Measurements from ENCODE around the gene CLRN2.

The CLRN2 gene, protein sequence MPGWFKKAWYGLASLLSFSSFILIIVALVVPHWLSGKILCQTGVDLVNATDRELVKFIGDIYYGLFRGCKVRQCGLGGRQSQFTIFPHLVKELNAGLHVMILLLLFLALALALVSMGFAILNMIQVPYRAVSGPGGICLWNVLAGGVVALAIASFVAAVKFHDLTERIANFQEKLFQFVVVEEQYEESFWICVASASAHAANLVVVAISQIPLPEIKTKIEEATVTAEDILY
- total RNA-seq: 0 reads per million in 3 experiments

DNA sequence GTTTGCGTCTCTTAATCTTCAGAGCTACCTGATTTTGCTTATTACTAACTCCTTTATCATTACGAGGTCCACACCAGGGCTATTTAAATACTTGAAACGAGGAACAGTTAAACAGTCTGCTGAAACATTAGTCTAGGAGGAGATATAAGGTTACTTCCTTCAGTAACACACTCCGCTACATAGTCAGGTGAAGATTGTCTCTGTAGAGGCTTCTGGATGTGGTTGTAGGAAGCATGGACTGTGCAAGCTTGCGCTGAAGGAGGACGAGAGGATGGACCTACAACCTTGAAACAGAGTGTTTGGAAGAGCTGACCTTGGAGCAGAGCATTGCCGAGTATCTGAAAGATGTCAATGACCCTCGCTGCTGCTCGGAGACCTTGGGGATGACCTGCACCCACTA is at the start of gene CLRN2:
CLRN2 (plus strand) TSS at position 301 of the 400 bp plus-strand sequence. CDS start 102 bp downstream, outside the sequence.
- no peak for DNase-seq

DNA sequence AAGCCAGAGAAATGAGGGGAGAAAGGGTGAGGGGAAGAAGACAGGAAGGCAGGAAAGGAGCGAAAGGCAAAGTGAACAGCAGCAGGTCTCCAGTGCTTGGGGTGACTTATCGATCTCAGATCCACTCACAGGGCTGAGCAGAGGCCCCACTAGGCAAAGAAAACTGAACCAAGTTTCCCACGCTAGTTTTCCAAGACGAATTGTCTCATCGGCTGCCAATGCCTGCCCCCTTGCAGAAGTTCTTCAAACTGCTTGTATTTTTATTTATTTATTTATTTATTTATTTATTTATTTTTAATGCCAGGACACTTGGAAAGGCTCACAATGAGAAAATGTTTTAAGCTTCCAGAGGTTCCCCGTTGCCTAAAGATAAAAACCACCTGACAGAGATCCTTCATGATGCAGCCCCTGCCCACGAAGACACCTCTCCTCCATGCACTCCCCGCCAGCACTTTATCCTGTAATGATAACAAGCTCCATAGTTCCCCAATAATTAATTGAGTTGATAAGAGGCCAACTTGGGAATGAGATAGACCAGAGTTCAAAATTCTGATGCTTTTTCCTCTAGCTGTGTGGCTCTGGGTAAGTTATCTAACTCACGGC is 46.2 kb upstream of the CLRN2 start:
- no peak for DNase-seq

DNA sequence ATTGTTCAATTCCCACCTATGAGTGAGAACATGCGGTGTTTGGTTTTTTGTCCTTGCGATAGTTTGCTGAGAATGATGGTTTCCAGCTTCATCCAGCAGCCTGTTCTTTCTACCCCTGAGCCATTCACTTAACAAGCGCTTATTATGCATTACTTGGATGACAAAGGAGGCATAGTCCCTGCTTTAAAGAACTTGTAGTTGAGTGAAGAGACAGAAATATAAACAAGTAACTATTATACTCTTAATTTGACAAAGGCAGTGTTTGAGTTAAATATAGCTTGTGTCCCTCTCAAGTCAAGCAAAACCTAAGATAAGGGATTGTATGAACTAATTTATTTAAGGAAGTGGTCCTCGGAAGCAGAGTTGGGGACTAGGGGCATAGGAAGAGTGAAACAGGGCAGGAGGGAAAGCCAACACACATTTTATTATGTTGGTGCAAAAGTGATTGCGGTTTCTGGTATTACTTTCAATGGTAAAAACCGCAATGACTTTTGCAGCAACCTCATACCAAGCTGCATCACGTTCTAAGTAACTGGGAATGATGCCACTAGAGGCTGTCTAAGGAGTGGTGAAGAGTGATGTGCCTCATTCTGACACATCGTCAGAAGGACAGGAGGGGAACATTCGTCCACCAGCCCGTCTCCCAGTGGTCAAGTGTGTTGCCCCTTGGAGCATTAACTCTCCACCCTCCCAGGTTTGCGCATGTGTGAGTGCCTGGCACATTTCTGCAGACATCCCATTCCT is 44.9 kb upstream of the CLRN2 start:
- no peak for DNase-seq

DNA sequence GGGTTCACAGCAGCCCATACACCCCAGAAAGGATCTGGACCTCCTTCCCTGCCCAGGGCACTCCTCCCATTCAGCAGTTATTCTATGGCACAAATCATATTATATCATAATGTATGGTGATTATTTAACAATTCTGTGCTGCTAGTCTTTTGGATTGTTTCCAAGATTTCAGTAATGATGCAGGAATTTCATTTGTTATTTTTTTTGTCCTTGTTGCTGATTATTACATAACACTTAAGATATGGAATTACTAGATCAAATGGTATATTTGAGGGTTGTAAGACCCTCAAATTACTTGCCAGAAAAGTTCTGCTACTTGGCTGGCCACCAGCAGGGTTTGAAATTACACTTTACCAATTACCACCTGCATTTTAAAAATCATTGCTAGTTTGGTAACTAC is 39.5 kb upstream of the CLRN2 start:
- no peak for DNase-seq

DNA sequence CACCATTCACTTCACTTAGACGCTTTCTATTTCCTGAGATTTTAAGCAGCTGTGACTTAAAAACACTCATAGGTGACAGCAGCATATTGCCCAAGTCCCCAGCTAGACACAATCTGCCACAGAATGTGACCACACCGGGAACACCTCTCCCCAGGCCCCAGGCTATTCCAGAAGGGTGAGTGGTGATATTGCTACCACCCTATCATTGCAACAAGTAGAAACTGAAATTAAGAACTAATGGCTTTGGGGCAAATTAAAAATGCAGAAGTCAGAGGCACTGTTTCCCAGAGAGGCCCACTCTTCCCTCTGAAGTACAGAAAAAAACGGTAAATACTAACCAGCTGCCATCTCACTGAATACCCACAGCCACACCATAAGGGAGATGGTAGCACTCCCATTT is 38.1 kb upstream of the CLRN2 start:
- DNase-seq: no peak

DNA sequence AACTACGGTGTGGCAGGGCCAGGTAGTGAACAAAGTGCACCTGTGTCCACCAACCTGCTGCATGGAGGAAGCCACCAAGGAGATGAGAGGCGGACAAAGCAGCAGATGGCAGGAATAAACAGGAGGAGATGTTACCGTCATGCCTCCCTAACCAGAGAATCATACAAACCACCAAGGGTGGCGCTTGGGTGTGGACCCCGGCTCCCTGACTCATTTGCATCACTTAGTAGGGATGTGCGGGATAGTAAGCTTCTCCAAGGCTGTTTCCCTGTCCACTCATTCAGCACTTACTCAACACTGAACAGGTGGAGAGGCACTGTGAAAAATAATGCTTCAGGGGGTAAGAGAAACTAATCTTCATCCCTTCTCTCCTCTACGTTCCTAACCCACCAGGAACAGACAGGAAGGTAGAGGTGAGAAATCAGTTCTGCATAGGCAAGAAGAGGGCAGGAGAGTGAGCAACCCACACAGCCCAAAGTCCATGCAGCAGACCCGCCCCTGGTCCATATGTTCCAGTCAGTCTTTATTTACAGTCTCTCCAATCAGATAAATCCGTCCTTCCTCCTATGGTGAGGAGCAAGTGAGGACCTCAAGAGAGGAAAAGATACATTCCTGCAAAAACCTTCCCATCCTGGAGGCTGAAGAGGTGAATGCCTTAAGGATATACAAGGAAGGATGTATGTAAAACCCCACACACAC is 37.0 kb upstream of the CLRN2 start:
- no peak for DNase-seq

DNA sequence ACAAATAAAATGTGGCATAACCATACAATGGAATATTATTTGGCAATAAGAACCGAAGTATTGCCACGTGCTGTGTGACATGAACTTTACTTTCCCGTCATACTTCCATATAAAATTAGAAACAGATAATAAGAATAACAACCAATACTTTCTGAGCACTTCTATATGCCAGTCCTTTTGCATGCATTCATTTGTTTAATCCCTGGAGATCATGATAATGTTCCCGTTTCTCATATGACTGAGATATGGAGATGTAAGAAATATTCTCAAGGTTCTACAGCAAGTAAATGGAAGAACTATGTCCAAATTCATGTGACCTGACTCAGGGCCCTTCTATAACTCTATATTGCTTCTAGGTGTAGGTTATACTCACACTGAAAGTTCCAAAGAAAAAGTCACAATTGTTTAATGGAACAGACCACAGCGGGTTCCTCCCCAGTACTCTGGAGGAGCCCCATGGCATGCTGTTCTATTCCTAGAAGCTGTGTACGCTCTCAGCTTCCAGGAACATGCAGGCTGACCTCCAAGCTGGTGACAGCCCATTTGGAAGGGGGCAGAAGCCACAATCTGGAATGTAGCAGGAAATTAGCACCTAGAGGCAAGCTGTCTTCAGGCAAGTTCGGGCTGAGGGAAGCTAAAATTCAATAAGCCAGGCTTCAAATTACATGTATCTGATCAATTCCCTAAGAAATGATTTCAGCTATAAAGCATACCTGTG is 34.6 kb upstream of the CLRN2 start:
- DNase-seq: no peak

DNA sequence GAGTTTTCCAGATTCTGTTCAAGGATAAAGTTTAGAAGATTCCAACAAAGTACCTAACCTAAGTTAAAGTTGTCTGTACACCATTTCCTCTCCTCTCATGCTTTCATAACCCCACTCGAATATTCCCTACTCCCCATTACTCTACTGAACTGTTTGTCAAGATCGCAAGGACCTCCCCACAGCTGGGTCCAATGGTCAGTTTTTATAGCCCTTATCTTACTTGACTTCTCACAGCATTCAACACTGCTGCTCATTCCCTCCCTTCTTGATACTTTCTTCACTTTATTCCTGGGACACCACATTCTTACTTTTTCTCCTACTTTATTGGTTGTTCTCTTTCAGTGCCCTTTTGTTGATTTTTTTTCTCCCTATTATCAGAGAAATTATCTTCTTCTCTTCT is 34.0 kb upstream of the CLRN2 start:
- no peak for DNase-seq

DNA sequence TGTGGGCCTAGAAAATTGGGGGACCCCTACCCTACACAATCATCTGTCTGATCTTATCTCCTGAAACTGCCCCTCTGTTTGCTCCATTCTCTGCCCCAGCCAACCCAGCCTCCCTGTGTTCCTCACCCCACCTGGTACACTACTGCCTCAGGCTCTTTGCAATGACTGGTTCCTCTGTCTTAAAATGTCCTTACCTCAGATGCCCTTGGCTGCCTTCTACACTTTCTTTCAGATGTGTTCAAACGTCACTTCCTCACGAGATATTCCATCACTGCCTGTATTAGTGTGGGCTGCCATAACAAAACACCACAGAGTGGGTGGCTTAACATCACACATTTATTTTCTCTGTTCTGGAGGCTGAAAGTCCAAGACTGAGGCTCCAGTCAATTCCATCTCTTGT is 32.2 kb upstream of the CLRN2 start:
- DNase-seq: no peak

DNA sequence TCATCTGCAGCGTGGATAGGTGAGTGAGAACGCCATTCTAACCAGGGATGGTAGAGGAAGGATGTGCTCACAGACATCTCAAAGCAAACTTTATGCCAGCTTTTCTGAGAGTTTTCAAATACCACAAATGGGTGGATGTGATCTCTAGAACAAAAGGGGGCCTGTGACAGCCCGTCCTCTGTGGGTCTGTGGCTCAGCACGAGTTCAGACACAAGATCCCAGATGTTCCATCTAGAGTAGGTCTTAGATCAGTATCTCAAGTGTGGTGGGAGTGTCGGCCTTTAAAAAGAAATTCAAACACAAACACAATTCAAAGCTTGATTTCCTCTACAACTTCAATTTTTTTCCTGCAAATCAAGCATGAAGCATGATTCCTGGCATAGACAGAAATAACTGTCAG is 25.8 kb upstream of the CLRN2 start:
- DNase-seq: no peak

DNA sequence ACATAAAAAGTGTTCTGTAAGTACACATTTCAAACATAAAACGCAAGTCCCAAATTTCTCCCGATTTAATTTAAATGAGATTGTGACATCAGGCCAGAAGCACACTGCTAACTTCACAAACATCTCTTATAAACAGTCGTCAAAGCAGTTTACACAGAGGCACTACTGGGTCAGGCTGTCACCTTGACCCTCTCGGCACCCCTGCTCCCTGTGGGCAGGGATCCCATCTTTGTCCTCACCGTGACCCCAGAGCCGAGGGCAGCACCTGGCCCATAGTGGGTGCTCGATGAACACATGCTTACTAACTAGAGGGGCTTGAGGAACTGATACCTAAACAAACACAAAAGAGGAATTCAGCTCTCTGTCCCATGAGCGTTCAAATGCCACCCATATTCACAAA is 25.2 kb upstream of the CLRN2 start:
- DNase-seq: no peak

DNA sequence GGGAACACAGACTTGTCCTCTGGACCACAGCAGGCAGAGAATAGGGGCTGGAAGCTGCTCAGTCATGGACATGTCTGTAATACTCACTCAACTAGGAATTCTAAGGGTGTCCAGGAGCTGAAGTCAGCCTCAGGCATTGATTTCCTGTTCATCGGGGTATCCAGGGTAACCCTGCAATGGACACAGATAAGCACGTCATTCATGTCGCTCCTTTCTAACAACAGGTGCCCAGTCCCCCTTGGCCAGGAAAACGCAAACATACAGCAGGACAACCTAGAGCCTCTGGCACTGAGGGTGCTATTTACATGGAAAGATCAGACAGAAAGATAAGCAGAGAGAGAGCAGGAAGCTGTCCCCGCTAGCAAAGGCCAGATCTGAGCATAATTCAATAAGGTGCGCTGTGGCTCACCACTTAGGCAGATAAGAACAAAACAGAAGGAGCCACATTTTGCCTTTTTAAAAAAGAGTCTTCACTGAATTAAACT is 24.3 kb upstream of the CLRN2 start:
- DNase-seq: no peak

DNA sequence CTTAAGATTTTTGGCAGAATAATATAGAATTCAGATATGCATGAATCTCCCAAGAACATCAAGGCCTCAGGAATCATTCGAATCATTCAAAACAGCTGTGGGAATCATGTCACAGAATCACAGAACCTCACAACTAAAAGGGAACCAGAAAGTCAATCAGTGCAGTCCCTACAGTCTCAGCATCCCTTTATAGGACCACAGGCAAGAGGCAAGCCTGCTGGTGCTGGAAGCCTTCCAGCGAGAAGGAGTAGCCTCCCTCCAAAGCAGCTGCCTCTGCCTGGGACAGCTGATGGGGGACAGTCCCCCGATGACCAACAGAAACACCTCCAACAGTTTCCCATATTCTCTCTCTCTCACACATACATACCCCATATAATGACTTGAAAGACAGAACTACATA is 23.8 kb upstream of the CLRN2 start:
- no peak for DNase-seq

DNA sequence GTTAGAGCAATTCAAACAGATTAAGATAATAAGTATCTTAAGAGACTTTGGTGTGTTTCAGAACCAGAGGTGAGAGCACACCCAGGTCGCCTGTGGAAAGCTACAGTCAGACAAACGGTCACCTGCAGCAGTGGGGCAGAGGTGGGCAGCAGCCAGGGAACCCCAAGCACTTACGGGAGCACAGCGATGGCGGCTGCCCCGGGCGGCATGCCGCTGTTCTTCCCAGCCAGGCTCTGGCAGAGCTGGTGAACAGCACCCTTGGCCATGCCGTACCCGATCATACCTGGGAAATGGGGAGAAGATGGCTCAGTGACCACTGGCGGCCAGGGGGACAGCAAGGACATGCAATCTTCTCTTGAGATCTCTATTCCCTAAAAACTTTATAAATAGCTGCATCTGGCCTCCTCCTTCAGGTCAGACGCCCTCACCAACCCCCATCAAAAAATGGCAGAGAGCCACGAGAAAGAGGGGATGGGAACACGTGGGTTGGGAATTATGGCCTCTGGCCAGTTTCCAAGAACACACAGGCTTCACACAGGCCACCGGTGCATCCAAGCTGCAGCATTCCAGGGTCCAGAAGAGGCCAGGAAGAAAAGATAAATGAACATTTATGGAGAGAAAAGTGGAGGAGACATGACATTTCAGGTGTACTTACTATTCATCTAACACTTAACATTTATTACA is 22.8 kb upstream of the CLRN2 start:
- no peak for DNase-seq

DNA sequence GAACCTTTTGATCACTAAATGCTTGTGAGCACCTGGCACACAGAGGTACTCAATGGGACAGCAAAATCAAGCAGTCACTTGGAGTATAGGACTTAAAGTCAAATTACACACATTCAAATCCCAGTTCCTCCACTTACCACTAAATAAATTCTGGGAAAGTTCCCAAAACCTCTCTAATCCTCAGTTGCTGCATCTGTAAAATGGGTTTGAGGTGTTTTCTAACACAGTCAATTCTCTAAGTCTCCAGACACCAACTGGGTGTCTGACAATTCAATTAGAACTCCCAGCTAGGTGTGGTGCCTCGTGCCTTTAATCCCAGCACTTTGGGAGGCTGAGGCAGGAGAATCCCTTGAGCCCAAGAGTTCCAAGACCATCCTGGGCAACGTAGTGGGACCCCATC is 22.1 kb upstream of the CLRN2 start:
- DNase-seq: no peak

DNA sequence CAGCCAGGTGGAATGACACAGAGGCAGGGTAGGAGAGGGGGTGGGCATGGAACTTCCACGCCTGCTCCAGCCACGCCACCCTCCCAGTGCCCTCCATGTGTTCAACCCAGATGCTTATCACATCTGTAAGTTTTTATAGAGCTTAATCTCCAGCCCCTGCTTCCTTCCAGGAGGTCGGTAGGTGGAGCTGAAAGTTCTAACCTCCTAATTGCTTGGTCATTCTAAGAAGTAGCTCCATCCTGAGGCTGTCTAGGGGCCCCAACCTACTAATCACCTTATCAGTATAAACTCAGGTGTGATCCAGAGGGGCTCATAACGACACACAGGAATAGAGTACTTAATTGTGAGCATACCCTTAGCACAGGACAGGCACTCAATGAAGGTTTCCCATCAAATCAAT is 21.3 kb upstream of the CLRN2 start:
- no peak for DNase-seq

DNA sequence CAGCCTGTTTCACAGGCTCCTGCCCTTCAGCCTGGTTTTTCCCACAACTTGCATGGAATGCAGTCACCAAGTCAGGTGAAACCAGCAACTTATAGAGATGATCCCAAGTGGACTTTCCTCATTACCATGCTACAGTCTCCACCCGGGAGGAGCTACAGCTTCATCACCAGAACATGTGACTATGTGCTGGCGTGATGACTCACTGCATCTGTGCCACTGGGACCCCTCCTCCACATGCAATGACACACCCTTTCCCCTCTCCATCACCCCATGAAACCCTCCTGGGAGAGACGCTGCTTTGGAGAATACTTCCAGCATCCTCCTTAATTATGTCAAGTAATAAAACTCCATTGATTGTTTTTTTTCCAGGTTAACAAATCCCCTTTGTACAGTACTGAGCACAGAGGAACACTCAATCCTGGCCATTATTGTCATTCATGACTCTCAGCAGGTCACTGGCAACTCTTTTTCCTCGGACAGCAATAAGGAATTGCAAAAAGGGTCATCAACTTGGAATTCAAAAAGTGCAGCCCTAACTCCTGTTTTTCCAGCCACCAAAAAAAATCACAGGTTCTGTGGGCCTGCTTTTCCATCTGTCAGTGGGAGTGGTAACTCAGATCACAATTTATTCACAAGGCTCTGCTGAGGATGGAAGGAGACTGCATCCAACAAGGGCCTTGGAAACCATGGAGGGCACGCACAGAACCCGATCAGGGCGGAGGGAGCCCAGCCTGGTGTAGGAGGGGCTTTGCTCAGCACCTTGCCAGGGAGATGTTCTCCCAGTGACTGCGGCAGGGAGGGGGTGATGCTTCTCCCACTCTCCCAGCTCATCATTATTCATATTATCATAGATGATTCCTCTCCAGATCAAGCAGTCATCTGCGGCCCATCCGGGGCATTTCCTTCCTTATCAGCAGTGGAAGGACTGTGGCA is 20.4 kb upstream of the CLRN2 start:
- DNase-seq: no peak

DNA sequence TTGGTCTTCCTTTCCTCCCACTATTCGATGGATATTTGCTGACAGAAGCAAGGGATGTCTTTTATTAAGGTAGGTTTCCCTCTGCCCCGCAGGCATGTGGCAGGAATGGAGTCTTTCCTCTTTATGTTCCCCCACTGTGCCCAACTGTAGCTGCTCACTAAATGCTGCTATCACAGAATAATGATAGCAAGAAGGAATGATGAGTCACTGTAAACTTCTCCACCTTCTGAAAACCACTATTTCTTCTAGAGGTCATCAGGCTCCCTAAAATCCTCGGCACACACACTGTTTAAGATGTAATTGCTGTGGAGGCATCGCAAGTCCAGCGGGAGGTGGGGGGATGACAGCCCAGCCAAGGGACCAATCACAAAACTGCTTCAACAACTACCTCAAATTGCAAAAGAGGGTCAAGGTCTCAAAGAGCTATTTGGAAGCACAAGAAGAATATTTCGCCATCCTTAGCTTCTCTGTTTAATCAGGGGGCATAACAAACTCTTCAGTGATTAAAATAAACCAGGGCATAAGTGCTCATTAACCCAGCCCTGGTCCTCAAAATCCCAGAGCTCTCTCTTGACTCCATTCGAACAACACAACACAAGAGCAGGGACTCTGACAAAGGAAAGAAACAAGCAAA is 17.0 kb upstream of the CLRN2 start:
- DNase-seq: no peak

DNA sequence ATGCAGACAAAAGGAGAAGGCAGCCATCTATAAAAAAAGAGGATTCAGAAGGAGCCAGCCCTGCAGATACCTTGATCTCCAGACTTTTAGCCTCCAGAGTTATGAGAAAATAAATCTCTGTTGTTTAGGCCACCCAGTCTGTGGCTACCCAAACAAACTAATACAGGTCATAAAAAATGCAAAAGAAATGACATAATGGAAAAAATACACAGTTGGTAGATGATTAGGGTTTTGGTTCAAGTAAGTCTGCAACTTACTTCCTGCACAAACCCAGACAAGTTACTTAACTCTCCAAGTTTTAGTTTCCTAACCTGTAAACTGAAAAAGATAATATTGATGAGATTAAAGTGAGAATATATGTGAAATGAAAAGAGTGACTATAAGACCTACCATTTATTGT is 14.4 kb upstream of the CLRN2 start:
- DNase-seq: no peak

DNA sequence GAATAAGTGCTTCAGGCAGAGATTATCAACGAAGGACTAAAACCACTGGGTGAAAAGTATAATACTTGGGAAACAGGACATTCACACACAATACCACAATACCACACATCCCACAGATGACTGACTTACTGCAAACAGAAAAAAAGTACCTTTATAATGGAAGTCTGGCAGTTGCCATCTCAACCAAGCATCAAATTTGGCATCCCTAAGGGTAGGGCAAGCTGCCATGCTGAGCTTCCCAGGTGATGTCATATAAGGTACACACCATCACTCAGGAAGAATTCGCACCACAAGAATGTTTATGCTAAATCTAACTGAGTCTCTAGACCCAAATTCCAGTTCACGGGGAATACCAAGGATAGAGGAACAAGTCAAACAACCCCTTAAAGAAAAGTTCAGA is 12.2 kb upstream of the CLRN2 start:
- no peak for DNase-seq

DNA sequence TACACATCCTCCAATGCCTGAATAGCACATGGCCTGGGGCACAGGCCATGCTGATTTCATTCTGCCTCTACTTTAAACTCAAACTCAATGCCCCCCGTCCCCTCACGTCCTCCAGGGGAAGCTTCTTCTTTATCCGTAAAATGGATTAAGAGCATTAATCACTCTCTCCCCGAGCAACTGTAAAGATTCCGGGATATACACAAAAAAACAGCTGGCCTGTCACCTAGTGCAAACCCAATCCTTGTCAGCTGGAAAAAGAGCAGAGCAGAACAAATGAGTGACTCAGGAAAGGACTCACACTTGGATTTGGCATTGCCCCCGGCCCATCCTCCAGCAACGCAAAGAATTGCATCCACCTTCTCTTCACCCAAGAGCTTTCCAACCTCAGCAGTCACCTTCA is 10.9 kb upstream of the CLRN2 start:
- no peak for DNase-seq
